ENCODE results near the gene ATP6V0D1.

DNA sequence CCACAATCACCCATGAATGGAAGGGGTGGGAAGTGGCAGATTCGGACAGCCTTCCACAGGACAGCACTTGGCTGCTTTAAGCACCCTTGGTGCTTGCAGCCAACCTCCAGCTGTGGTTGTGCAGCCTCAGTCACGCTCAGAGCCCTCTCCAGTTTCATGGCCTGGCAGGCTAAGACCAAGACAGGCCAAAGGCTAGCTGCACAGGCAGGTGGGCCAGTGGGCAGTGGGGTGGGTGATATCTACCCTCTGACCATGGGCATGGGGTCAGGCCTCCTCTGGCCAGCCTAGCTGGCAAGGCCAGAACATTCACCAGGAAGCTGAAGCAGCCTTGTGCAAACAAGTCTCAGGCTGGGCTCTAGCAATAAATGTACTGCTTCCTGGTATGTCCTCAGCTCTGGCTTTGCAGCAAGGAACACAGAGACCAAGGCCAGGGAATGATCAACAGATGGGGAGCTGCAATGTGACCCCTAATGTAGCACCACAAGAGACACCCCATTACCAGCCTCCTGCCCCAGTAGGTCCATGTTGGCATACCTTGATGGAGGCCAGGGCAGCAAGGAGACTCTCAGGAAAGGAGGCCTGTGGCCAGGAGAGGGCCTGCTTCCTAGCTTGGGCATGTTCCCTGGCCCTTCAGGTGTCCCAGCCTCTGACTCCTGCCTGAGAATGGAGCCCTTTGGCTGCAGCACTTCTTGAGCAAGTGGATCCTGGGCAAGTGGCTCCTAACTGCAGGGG is 29.1 kb downstream of the ATP6V0D1 start:
- no peak for TF ChIP-seq POLR2AphosphoS5 (IDR thresholded peaks at IDR 0.05; ENCODE audit: borderline replicate concordance, low read depth, low read length)
- TF ChIP-seq EZH2 (IDR thresholded peaks at IDR 0.05) = no peak
- no peak for TF ChIP-seq FOXP2 (optimal IDR thresholded peaks at IDR 0.05; ENCODE audit: control extremely low read depth, extremely low read length, insufficient read depth)
